GM21390 (cell line): Measurements from ENCODE around the gene MECP2.

ENCODE experiments used
- ATAC-seq: cut with Tn5 transposase; IDR thresholded peaks from one replicate; pipeline ENCODE4 v1.9.1; 2021; ENCODE audit not compliant: unreplicated experiment

Gene MECP2

GRCh38 chrX:154116426-154117211 lies 19.1 kb upstream of the MECP2 start:
- no peak for ATAC-seq

GRCh38 chrX:154115750-154116149 lies 18.2 kb upstream of the MECP2 start:
- ATAC-seq: no peak

- no peak for ATAC-seq
These were observed 17.6 kb upstream of the MECP2 start for GRCh38 chrX:154115071-154115470.

- no peak for ATAC-seq
These were observed 17.1 kb upstream of the MECP2 start for GRCh38 chrX:154114652-154115051.

- no peak for ATAC-seq
These were observed 16.2 kb upstream of the MECP2 start for GRCh38 chrX:154113729-154114128.

GRCh38 chrX:154098551-154098950 lies 1.0 kb upstream of the MECP2 start:
- no peak for ATAC-seq

GRCh38 chrX:154097003-154097588 lies 421 bp downstream of the MECP2 start:
- ATAC-seq: peak; percentile 34

- no peak for ATAC-seq
These were observed 1.1 kb downstream of the MECP2 start for GRCh38 chrX:154096140-154097002.

- ATAC-seq: no peak
These were observed 2.7 kb downstream of the MECP2 start for GRCh38 chrX:154094833-154095232.

- ATAC-seq: no peak
These were observed 3.6 kb downstream of the MECP2 start for GRCh38 chrX:154093965-154094364.

- ATAC-seq: no peak
These were observed 5.1 kb downstream of the MECP2 start for GRCh38 chrX:154092371-154092770.

GRCh38 chrX:154091678-154092077 lies 5.8 kb downstream of the MECP2 start:
- ATAC-seq: no peak

GRCh38 chrX:154090731-154091130 lies 6.8 kb downstream of the MECP2 start:
- no peak for ATAC-seq

- ATAC-seq: no peak
These were observed 12.8 kb downstream of the MECP2 start for GRCh38 chrX:154084449-154085300.

GRCh38 chrX:154083126-154083517 lies 14.4 kb downstream of the MECP2 start:
- ATAC-seq: no peak

- ATAC-seq: no peak
These were observed 15.0 kb downstream of the MECP2 start for GRCh38 chrX:154082396-154083125.

GRCh38 chrX:154077101-154077500 lies 20.4 kb downstream of the MECP2 start:
- ATAC-seq: no peak

GRCh38 chrX:154074199-154074598 lies 23.3 kb downstream of the MECP2 start:
- no peak for ATAC-seq

- no peak for ATAC-seq
These were observed 25.3 kb downstream of the MECP2 start for GRCh38 chrX:154072192-154072591.

- no peak for ATAC-seq
These were observed 29.0 kb downstream of the MECP2 start for GRCh38 chrX:154068560-154068959.
